Vagina (tissue), 2 donors: ENCODE measurements around the gene SLC9A9.

ENCODE experiments used
- POLR2A ChIP-seq, 2 donors: fragments of 450-650 bp; IDR thresholded peaks; one replicate each; pipeline ENCODE4 v1.6.1; 2017; ENCODE audit warnings: antibody characterized with exemption in 2 of 2, mild to moderate bottlenecking in 2 of 2, moderate library complexity in 2 of 2
- POLR2AphosphoS5 ChIP-seq, 2 donors: sonication (generic); formaldehyde crosslinking; IDR thresholded peaks; one replicate each; pipeline ENCODE4 v1.9.0; 2017; ENCODE audit warnings: antibody characterized with exemption in 2 of 2, mild to moderate bottlenecking in 2 of 2, low read depth in 1 of 2; ENCODE audit not compliant: insufficient read depth in 1 of 2
- TF ChIP-seq, protein P1 (sequence below), 3 experiments: fragments of 450-650 bp in 2 of 3; fragments of 200-600 bp in 1 of 3; sonication (generic) in 1 of 3; IDR thresholded peaks; one replicate each; pipeline ENCODE4 v1.5.1; 2017 to 2019; ENCODE audit warnings: antibody characterized with exemption in 3 of 3, mild to moderate bottlenecking in 2 of 3, moderate library complexity in 2 of 3

DNA sequence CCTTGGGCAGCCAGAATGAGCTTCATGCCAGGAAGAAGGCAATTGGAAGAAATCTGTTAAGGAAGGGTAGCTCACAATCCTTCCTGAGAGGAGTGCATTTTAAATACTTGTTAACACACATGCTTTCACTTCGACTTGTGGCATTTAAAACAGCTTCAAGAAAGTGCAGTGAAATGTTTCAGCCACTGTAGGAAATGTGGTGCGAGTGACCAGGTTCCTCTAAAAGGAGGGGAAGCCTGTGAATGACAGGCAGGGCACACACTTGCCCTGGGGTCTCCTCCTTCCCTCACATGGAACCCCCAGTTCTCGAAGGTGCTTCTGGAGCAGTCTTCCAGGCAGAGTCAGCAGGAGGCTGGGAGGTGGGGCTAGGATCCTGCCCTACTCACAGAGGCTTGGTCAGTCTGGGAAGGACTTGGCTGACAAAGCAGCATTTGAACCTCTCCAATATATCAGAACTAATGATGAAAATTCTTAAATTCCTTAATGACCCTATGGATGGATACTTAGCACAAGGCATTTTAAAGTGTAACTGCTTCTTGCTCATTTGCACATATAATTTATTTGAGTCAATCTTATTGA is 370.1 kb downstream of the SLC9A9 start:
- TF ChIP-seq, protein P1, sequence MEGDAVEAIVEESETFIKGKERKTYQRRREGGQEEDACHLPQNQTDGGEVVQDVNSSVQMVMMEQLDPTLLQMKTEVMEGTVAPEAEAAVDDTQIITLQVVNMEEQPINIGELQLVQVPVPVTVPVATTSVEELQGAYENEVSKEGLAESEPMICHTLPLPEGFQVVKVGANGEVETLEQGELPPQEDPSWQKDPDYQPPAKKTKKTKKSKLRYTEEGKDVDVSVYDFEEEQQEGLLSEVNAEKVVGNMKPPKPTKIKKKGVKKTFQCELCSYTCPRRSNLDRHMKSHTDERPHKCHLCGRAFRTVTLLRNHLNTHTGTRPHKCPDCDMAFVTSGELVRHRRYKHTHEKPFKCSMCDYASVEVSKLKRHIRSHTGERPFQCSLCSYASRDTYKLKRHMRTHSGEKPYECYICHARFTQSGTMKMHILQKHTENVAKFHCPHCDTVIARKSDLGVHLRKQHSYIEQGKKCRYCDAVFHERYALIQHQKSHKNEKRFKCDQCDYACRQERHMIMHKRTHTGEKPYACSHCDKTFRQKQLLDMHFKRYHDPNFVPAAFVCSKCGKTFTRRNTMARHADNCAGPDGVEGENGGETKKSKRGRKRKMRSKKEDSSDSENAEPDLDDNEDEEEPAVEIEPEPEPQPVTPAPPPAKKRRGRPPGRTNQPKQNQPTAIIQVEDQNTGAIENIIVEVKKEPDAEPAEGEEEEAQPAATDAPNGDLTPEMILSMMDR (IDR thresholded peaks at IDR 0.05) = no peak
- TF ChIP-seq POLR2AphosphoS5 (IDR thresholded peaks at IDR 0.05; ENCODE audit: insufficient read depth in 1 of 2, low read depth in 1 of 2) (no peak), POLR2A (IDR thresholded peaks at IDR 0.05) (no peak)
